SK-N-SH treated with all-trans-retinoic acid at 6 μM for 48 hours (cell line): ENCODE results near the gene SOX5.

Experiments
- ARNTL ChIP-seq: fragments of 450-650 bp; formaldehyde crosslinking; IDR thresholded peaks from 2 replicates; pipeline ENCODE4 v1.5.0; 2020; ENCODE audit warnings: low read depth, mild to moderate bottlenecking, moderate library complexity, borderline replicate concordance
- CSRNP3 ChIP-seq: fragments of 250-450 bp; sonication (Bioruptor Pico); IDR thresholded peaks from 2 replicates; pipeline ENCODE4 v1.5.1; 2021; ENCODE audit warnings: mild to moderate bottlenecking, moderate library complexity
- ISL1 ChIP-seq: fragments of 250-450 bp; sonication (Bioruptor Pico); IDR thresholded peaks from 2 replicates; pipeline ENCODE4 v2.1.2; 2022; ENCODE audit warnings: mild to moderate bottlenecking, moderate library complexity
- OSR1 ChIP-seq: fragments of 250-450 bp; sonication (Bioruptor Pico); IDR thresholded peaks from 2 replicates; pipeline ENCODE4 v1.8.0; 2022; ENCODE audit warnings: moderate library complexity, mild to moderate bottlenecking, inconsistent platforms
- RARB ChIP-seq: fragments of 250-450 bp; sonication (Bioruptor Pico); IDR thresholded peaks from 2 replicates; pipeline ENCODE4 v1.8.0; 2021; ENCODE audit warnings: mild to moderate bottlenecking, moderate library complexity
- SNAI2 ChIP-seq: fragments of 250-450 bp; sonication (Bioruptor Pico); IDR thresholded peaks from 2 replicates; pipeline ENCODE4 v1.5.0; 2020; ENCODE audit warnings: mild to moderate bottlenecking, moderate library complexity
- TCF4 ChIP-seq: fragments of 250-450 bp; sonication (Bioruptor Pico); IDR thresholded peaks from 2 replicates; pipeline ENCODE4 v1.8.0; 2021; ENCODE audit warnings: mild to moderate bottlenecking, moderate library complexity, borderline replicate concordance
- TOX ChIP-seq: fragments of 250-450 bp; sonication (Bioruptor Pico); IDR thresholded peaks from 2 replicates; pipeline ENCODE4 v1.8.0; 2021; ENCODE audit warnings: mild to moderate bottlenecking, moderate library complexity, borderline replicate concordance
- TSHZ2 ChIP-seq: fragments of 250-450 bp; sonication (Bioruptor Pico); IDR thresholded peaks from 2 replicates; pipeline ENCODE4 v1.5.0; 2020; ENCODE audit warnings: mild to moderate bottlenecking, moderate library complexity
- ZFP3 ChIP-seq: fragments of 250-450 bp; sonication (Bioruptor Pico); IDR thresholded peaks from 2 replicates; pipeline ENCODE4 v1.5.0; 2020; ENCODE audit warnings: mild to moderate bottlenecking, moderate library complexity
- ZNF565 ChIP-seq: fragments of 450-650 bp; formaldehyde crosslinking; conservative IDR thresholded peaks from 2 replicates; pipeline ENCODE4 v1.5.0; 2020; ENCODE audit warnings: low read depth, mild to moderate bottlenecking, moderate library complexity
- ZNF70 ChIP-seq: fragments of 450-650 bp; formaldehyde crosslinking; IDR thresholded peaks from 2 replicates; pipeline ENCODE4 v1.5.0; 2020; ENCODE audit warnings: mild to moderate bottlenecking, moderate library complexity
- TF ChIP-seq, protein P1 (sequence below): fragments of 250-450 bp; sonication (Bioruptor Pico); IDR thresholded peaks from 2 replicates; pipeline ENCODE4 v1.5.1; 2020; ENCODE audit warnings: low read depth, mild to moderate bottlenecking, moderate library complexity
- TF ChIP-seq, protein P2 (sequence below): fragments of 250-450 bp; sonication (Bioruptor Pico); IDR thresholded peaks from 2 replicates; pipeline ENCODE4 v1.8.0; 2020; ENCODE audit warnings: mild to moderate bottlenecking, moderate library complexity, borderline replicate concordance

- TF ChIP-seq, protein P1, sequence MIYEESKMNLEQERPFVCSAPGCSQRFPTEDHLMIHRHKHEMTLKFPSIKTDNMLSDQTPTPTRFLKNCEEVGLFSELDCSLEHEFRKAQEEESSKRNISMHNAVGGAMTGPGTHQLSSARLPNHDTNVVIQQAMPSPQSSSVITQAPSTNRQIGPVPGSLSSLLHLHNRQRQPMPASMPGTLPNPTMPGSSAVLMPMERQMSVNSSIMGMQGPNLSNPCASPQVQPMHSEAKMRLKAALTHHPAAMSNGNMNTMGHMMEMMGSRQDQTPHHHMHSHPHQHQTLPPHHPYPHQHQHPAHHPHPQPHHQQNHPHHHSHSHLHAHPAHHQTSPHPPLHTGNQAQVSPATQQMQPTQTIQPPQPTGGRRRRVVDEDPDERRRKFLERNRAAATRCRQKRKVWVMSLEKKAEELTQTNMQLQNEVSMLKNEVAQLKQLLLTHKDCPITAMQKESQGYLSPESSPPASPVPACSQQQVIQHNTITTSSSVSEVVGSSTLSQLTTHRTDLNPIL, result no peak
- TF ChIP-seq OSR1 (CRISPR knock-in tag) (no peak), SNAI2 (CRISPR knock-in tag) (no peak), TCF4 (CRISPR knock-in tag) (no peak), CSRNP3 (CRISPR knock-in tag) (no peak), ZNF565 (CRISPR knock-in tag) (no peak), RARB (CRISPR knock-in tag) (no peak), ZNF70 (CRISPR knock-in tag) (no peak), ARNTL (CRISPR knock-in tag) (no peak), ZFP3 (CRISPR knock-in tag) (no peak), ISL1 (no peak), TSHZ2 (no peak), TOX (CRISPR knock-in tag) (no peak)
- TF ChIP-seq, protein P2, sequence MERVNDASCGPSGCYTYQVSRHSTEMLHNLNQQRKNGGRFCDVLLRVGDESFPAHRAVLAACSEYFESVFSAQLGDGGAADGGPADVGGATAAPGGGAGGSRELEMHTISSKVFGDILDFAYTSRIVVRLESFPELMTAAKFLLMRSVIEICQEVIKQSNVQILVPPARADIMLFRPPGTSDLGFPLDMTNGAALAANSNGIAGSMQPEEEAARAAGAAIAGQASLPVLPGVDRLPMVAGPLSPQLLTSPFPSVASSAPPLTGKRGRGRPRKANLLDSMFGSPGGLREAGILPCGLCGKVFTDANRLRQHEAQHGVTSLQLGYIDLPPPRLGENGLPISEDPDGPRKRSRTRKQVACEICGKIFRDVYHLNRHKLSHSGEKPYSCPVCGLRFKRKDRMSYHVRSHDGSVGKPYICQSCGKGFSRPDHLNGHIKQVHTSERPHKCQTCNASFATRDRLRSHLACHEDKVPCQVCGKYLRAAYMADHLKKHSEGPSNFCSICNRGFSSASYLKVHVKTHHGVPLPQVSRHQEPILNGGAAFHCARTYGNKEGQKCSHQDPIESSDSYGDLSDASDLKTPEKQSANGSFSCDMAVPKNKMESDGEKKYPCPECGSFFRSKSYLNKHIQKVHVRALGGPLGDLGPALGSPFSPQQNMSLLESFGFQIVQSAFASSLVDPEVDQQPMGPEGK (CRISPR knock-in tag), result no peak
Measured at GRCh38 chr12:23847857-23848256, 101.6 kb downstream of the SOX5 start.
